HG03060 (cell line): ENCODE measurements around the gene CREB5.

ENCODE experiments used
- ATAC-seq: cut with Tn5 transposase; IDR thresholded peaks from one replicate; pipeline ENCODE4 v1.9.1; 2021; ENCODE audit warnings: low read depth, moderate number of reproducible peaks; ENCODE audit not compliant: unreplicated experiment

CREB5 gene

DNA sequence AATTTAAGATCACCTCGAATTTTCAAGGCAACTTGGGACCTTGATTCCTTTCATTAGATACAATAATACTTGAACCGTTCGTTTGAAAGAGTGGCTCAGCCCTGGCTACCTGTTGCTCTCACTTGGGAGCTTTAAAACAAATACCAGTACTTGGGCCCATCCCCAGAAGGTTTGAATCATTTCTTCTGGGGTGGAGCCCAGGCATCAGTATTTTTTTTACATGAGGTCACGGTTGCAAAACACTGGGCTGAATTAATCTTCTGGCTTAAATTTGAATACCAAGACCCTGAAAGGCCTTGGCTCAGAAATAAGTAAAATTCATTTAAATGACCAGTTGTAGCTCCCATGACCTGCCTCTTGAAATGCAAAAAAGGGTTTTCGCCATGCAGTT, 214.9 kb downstream of the CREB5 start:
- no peak for ATAC-seq

GRCh38 chr7:28627896-28628295, 215.6 kb downstream of the CREB5 start:
- ATAC-seq = no peak

- ATAC-seq = no peak
These were observed 217.0 kb downstream of the CREB5 start for GRCh38 chr7:28629216-28629842.

DNA sequence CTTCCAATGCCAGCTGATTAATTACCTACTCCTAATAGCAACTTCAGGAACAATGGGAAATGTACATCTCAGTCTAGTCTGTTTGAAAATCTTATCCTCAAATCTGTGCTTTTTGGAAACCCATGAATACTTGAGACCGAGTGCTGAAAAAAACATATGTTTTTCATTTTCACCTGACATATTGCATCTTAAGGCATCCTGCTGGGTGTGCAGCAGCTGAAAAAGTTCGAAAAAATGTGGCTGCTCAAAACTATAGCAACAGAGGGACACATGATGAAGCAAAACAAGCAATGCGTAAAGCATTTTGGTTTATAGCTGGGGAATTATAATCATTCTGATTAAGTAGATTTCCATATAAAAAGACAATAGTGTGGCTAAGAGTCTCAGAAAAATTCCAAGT, 218.0 kb downstream of the CREB5 start:
- no peak for ATAC-seq

DNA sequence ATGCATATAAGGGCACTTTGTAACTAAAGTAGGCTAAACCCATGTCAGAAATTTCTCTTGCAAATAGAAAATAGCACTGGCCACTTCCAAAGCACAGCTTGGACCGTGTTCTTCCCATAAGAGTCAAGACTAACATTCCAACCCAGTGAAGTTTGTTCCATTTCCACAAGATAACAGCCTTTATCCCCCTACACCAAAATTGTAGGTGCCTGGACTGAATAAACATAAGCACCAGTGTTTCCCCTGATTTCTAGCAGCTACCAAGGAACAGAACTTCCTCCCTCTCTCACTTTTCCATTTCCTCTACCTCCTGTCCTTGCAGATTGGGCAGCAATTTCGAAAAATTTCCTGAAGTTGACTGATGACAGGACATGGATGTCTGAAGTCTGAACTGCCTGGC, 219.7 kb downstream of the CREB5 start:
- ATAC-seq = no peak

DNA sequence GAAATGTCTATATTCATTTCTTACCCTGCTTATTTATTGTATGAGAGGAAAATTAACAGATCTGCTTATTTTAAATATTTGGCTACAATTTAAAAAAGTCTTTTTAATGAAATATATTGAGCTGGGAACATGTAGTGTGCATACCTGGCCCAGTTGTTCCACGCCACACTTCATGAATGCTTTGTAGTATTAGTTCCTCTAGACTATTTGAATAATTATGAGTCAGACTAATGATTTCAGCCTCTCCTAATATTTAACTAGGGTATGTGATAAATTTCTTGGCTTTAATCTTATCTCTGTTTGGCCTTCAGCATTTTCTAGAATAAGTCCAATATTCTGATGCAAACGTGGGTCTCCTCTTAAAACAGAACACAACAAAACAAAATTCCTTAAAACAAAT, 226.6 kb downstream of the CREB5 start:
- ATAC-seq = no peak

- no peak for ATAC-seq
These were observed 227.7 kb downstream of the CREB5 start for GRCh38 chr7:28640001-28640400.

DNA sequence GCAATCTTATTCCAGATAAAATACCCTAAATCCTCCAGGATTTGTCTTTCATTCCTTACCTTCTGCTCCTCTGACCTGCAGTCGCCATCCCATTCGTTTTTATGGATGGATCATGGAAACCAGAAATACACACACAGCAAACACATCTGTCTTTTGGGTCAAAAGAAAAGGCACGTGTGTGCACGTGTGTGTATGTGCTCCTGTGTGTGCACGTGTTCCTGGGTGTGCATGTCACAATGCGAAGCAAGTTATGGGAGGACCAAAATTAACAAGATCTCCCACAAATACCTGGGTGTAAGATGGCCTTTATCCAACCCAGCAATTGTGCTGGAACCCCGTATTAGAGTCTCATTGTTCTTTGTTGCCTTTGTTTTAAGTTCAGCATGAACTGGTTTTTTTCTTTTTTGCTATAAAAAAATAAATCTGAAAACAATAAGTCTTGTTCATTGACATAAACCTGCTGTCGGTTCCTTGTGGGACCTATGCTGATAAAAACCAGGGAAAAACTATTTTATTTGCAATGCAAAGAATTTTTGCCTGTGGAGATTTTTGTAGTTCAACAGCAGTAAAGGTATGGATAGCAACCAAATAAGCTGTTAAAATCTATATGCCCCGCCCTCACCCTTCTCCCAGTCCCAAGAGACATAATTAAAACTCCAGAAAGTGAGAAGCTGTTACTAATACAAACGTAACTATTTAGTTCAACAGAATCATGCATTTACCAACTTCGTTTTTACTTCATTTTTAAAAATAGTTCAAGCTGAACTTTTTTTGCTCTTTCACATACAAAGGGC, 229.6 kb downstream of the CREB5 start:
- ATAC-seq = no peak

- ATAC-seq = no peak
These were observed 230.9 kb downstream of the CREB5 start for GRCh38 chr7:28643188-28643569.

DNA sequence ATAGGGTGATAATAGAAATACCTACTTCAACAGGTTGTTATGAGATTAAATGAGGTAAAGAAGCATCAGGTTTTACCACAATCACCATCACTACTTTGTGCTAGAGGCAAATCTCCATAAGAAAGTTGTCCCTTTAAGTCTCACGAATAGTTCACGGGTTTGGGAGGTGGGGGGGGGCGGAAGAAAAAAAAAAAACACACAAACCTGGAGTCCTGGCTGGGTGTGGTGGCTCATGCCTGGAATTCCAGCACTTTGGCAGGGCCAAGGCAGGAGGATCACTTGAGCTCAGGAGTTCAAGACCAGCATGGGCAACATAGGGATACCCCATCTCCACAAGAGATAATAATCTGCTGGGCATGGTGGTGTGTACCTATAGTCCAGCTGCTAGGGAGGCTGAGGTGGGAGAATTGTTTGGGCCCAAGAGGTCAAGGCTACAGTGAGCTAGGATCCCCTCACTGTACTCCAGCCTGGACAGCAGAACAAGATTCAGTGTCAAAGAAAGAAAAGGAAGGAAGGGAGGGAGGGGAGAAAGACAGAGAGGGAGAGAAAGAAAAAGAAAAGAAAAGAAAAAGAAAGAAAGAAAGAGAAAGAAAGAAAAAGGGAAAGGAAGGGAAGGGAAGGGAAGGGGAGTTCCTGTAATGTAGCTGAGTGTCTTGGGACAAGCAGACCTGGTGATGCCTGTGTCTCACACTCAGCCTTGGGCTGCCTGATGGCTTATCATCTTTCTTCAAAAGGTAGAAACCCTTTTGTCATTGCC, 231.4 kb downstream of the CREB5 start:
- no peak for ATAC-seq

DNA sequence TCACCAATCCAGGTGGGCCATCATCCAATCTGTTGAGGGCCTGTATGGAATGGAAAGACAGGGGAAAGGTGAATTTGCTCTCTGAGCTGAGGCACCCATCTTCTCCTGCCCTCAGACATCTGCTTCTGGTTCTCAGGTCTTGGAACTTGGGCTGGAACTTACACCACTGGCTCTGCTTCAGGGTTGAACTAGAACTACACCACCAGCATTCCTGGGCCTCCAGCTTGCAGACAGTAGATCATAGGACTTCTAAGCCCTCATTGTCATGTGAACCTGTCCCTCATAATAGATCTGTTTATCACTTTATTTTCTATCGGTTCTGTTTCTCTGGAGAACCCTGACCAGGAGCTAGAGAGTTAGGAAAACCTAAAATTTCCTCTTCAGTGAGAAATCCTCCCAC, 233.5 kb downstream of the CREB5 start:
- no peak for ATAC-seq

DNA sequence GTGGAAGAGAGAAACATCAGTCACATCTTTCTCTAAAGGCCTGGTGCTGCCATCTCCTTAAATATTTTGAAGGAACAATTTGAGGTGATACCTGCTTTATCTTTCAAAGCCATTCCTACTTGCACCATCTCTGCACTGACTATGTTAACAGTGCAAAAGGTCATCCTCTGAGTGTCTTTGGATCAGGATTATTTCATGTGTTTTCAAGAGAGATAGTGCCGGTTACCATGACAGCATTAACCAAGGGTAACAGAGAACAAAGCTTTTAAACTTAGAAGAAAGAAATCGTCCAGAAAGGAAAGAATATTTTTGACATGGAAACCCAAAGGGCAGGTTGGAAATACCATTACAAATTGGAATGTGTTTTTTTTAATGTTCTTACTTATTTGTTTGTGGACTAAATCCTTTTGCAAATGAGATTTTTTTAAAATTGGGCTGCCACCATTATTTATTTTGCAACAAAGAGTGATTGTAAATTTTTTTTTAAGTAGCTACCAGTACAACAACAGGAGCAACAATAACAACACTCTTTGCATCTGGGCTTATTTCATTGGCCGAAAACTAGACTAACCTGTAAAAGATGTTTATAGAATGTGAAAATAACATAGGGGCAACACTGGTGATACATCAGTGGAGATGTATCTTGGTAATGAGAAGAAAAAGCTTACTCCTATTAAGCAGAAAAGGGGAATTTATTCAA, 234.2 kb downstream of the CREB5 start:
- ATAC-seq = no peak

GRCh38 chr7:28647076-28647421, 234.7 kb downstream of the CREB5 start:
- no peak for ATAC-seq

- no peak for ATAC-seq
These were observed 236.9 kb downstream of the CREB5 start for GRCh38 chr7:28649189-28649588.

DNA sequence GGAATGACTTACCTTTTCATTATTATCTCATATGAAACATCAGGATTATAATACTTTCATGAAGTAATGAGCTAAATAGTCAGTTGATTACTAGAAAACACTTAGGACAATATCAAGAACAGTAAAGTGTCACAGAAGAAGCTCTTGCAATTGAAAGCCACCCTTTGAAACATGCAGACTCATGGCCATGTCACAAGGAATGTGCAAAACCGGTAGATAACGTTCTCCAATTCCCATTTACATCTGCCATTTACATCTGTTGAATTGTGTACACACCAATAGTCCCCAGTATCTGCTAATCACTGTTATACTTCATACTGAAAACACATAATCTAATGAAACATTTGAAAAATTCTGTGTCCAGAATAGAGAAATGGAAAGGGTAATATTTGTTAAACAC, 237.5 kb downstream of the CREB5 start:
- no peak for ATAC-seq

DNA sequence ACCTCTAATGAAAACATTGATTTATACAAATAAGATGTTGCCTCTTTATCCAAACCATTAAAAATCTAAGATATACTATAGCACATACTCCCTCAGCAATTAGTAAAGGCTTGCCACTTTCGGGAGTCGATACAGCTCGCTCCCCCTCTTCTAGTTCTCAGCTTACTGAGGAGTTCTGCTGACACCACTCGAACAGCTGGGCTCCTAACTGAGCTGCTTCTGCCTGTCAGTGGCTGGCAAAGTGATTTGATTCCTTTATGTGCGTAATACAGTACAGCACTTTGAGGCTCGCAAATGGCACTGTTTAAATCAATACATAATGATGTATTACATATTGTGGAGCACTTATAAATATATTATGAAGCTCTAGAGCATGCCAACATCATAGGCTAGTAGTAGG, 241.8 kb downstream of the CREB5 start:
- ATAC-seq = no peak

GRCh38 chr7:28656529-28656928, 244.2 kb downstream of the CREB5 start:
- ATAC-seq = no peak

GRCh38 chr7:28658381-28658780, 246.1 kb downstream of the CREB5 start:
- no peak for ATAC-seq

DNA sequence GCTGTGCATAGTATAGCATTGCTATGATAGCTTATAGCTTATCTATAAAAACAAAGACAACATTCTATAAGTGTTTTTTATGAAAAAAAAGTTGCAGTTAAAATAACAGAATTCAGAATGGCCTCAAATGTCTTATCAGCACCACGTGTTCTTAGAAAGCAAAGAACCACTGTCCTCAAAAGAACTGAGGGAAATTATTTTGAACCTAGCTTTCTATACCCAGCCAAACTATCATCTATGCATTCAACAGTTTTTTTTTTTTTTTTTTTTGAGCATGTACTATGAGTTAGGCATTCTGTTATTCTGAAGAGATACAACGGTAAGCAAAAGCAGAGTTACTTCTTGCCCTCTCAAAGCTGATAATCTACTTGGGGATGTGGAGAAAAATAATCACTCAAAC, 247.8 kb downstream of the CREB5 start:
- ATAC-seq = no peak

GRCh38 chr7:28661826-28662595, 249.7 kb downstream of the CREB5 start:
- ATAC-seq = no peak
